Esophagus (tissue), 2 donors: ENCODE results near the gene TCF7L2. TPM values are rescaled to one million over a fixed set of nuclear protein-coding genes. Genes with fewer than 3 reads are reported as not detected.
A peak's percentile ranks its signal among the peaks of the same experiment; 100 is the strongest.

Experiments
- H3K27ac ChIP-seq, 2 donors: one replicate each; pipeline ENCODE4 v1.5.1; 2013; ENCODE audit warnings: low read depth in 2 of 2, mild to moderate bottlenecking in 2 of 2, inconsistent platforms in 1 of 2, low read length in 1 of 2, moderate library complexity in 1 of 2
- H3K27me3 ChIP-seq, 2 donors: one replicate each; pipeline ENCODE4 v1.6.1; 2013; ENCODE audit warnings: low read length in 2 of 2, control low read depth in 1 of 2, mild to moderate bottlenecking in 1 of 2; ENCODE audit not compliant: insufficient read depth in 2 of 2, control insufficient read depth in 1 of 2
- H3K36me3 ChIP-seq, 2 donors: one replicate each; pipeline ENCODE4 v1.6.1; 2013; ENCODE audit warnings: low read length in 1 of 2; ENCODE audit not compliant: control insufficient read depth in 2 of 2, insufficient read depth in 2 of 2
- H3K4me1 ChIP-seq, 2 donors: one replicate each; pipeline ENCODE4 v1.6.1; 2013; ENCODE audit warnings: low read length in 1 of 2; ENCODE audit not compliant: control insufficient read depth in 2 of 2, insufficient read depth in 2 of 2
- H3K4me3 ChIP-seq, 2 donors: one replicate each; pipeline ENCODE4 v1.5.1; 2013; ENCODE audit warnings: low read length in 2 of 2, mild to moderate bottlenecking in 2 of 2, low read depth in 1 of 2, moderate library complexity in 1 of 2
- H3K9me3 ChIP-seq, 2 donors: one replicate each; pipeline ENCODE4 v1.6.1; 2013; ENCODE audit warnings: mild to moderate bottlenecking in 2 of 2, low read depth in 1 of 2, low read length in 1 of 2, moderate library complexity in 1 of 2; ENCODE audit not compliant: control insufficient read depth in 2 of 2, insufficient read depth in 1 of 2
- WGBS, 2 donors: extraction: QIAGEN DNeasy Blood & Tissue Kit; methylation state at CpG; one replicate each; pipeline ENCODE4 v1.1.7; 2013; 5-methylcytosine and 5-hydroxymethylcytosine counted together
- polyA plus RNA-seq, 2 donors: library from polyadenylated mRNA; stranded (reverse); fragments of 200-250 nt; gene quantifications; one replicate each; pipeline ENCODE4 v1.2.3, GENCODE V29; 2013
- donor health status: healthy with polysubstance abuse.
- donor health status: Bipolar disorder and iron deficiency.

The TCF7L2 gene
- polyA plus RNA-seq, 2 donors, result 5.4 to 7.9 TPM

GRCh38 chr10:112953174-112954159 is 3.4 kb downstream of the TCF7L2 start:
- H3K27me3 ChIP-seq, result no peaks in the 10 kb centered on the region
- peak overlapping the region; percentile 6 to 95 for H3K27ac ChIP-seq
- no peaks in the 10 kb centered on the region for H3K9me3 ChIP-seq
- no peaks in the 10 kb centered on the region for H3K4me1 ChIP-seq
- peak overlapping the region; percentile 75 to 91 for H3K4me3 ChIP-seq
- no peaks in the 10 kb centered on the region for H3K36me3 ChIP-seq
- WGBS, 2 donors, result 26 to 38% methylated on average over 26 of the region's 26 CpGs

- 34 to 42% methylated on average over 7 of the region's 7 CpGs for WGBS, 2 donors
- Histone ChIP-seq H3K4me3 (peak overlapping the region in 1 of 2 donors; percentile 19), H3K27ac (peak overlapping the region in 1 of 2 donors; percentile 6), H3K36me3 (no peaks in the 10 kb centered on the region), H3K27me3 (no peaks in the 10 kb centered on the region), H3K9me3 (no peaks in the 10 kb centered on the region), H3K4me1 (no peaks in the 10 kb centered on the region)
Measured at GRCh38 chr10:112954974-112955581, 5.0 kb downstream of the TCF7L2 start.

DNA sequence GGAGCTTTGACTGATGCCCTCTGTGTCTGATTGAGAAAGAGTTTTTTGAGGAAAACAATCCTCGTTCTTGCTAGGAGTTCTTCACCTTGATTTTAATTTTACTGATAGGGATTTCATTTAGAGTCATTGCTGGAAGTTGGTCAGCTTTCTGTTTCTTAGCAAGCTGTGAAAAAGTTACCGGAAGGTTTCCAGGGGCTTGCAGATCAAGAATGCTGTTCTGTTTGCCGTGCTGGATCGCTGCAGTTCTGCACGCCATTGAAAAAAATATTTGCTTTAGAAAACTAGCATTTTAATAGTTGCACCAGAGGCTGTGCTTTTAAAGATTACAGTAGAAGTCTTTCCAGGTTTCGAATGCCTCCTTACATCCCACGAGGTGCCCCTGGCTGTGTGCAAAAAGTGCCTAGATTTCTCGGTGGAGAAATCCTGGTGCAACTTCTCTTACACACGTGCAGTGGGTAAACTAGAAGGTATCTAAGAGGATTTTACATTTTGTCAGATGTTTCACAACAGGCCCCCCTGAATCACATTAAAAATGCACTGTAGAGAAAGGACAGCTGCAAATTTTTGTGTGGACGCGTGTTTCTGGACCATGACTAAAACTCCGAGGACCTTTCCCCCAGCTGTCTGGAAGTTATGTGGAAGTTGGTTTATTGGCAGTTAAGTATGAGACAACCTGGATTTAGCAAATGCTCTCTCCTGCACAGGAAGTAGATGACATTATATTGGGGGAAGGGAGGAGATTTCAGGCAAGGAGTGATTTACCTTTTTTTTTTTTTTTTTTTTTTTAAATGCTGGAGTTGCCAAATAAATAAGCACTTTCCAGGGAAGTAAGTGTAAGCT is 5.8 kb downstream of the TCF7L2 start:
- no peaks in the 10 kb centered on the region for H3K27me3 ChIP-seq
- no peaks in the 10 kb centered on the region for H3K9me3 ChIP-seq
- H3K36me3 ChIP-seq, result no peaks in the 10 kb centered on the region
- peak overlapping the region in 1 of 2 donors; percentile 19 for H3K4me3 ChIP-seq
- peak overlapping the region in 1 of 2 donors; percentile 1 for H3K27ac ChIP-seq
- no peaks in the 10 kb centered on the region for H3K4me1 ChIP-seq
- 14 to 16% methylated on average over 12 of the region's 12 CpGs for WGBS, 2 donors

- Histone ChIP-seq H3K27ac (no peak overlapping the region), H3K4me3 (no peak overlapping the region), H3K9me3 (no peaks in the 10 kb centered on the region), H3K27me3 (no peaks in the 10 kb centered on the region), H3K36me3 (no peaks in the 10 kb centered on the region), H3K4me1 (no peaks in the 10 kb centered on the region)
- WGBS, 2 donors, result 67 to 75% methylated on average over 10 of the region's 10 CpGs
Measured at GRCh38 chr10:112956631-112957350, 6.7 kb downstream of the TCF7L2 start.

- H3K36me3 ChIP-seq, result no peaks in the 10 kb centered on the region
- H3K4me3 ChIP-seq, result no peak overlapping the region
- H3K9me3 ChIP-seq, result no peaks in the 10 kb centered on the region
- no peaks in the 10 kb centered on the region for H3K4me1 ChIP-seq
- WGBS, 2 donors, result 85 to 88% methylated on average over 4 of the region's 4 CpGs
- H3K27ac ChIP-seq, result no peak overlapping the region
- no peaks in the 10 kb centered on the region for H3K27me3 ChIP-seq
Measured at GRCh38 chr10:112957640-112958092, 7.6 kb downstream of the TCF7L2 start.

DNA sequence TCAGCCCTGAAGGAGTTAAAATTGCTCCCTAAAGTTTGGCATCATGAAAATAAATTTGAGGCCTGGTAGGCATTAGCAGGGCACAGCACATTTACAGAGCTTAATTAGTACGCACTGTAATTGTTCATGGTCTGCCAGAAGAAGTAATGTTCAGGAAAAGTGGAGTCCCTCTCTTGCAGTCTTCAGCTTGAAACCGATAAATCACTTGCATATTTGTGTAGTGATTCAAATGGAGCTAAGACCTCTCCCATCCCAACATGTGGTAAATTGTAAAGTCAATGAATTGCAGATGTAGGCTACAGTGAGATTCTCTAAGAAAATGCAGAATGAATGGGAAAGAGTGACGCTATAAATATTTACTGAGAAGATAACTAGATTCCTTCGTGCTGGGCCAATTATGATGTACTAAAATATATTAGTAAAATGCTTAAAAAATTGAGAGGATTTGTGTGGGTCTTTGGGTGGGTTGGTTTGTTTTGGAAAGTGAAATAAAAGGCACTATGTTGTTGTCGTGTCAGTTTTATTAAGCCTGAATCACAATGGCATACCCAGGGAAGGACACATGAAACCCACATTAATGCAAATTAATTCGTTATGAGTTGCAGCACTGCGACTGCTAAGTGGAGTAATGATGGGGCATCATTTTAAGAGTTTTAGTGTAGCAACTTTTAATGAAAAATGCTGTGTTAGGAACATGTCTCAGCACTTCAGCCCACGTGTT is 8.4 kb downstream of the TCF7L2 start:
- H3K4me3 ChIP-seq, result no peak overlapping the region
- H3K27ac ChIP-seq, result no peak overlapping the region
- 73 to 74% methylated on average over 8 of the region's 8 CpGs for WGBS, 2 donors
- no peaks in the 10 kb centered on the region for H3K36me3 ChIP-seq
- no peaks in the 10 kb centered on the region for H3K27me3 ChIP-seq
- H3K9me3 ChIP-seq, result no peaks in the 10 kb centered on the region
- no peaks in the 10 kb centered on the region for H3K4me1 ChIP-seq

DNA sequence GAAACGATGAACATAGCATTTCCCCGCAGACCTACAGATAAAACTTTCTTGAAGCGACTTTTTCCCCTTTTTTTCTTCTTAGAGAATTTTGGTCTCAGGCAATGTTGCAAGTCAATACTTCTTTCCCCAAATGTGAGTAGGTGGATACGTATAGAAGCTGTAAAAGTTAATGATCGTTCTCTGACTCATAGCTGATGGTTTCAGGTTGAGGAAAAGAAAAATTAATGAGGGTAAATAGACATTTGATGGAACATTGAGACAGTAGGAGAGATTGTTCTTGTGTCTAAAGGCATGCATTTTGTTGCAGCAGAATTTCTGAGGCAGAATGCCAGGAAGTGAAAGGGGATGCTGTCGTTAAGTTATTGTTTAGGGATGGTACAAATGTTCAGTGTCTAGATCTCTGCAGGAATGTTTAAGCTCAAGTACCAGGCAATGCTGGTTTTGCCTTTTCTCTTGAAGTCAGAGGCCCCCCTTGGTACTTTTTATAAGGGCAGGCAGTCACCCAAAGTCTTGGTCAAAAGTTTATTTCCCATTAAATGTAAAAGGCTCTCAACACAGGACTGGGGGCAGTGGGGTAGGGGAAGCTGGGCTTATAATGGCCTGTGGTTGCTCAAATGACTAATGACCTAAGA is 9.3 kb downstream of the TCF7L2 start:
- 61 to 66% methylated on average over 6 of the region's 6 CpGs for WGBS, 2 donors
- Histone ChIP-seq H3K36me3 (no peaks in the 10 kb centered on the region), H3K4me1 (no peaks in the 10 kb centered on the region), H3K9me3 (no peaks in the 10 kb centered on the region), H3K27ac (no peak overlapping the region), H3K27me3 (no peaks in the 10 kb centered on the region), H3K4me3 (no peak overlapping the region)

DNA sequence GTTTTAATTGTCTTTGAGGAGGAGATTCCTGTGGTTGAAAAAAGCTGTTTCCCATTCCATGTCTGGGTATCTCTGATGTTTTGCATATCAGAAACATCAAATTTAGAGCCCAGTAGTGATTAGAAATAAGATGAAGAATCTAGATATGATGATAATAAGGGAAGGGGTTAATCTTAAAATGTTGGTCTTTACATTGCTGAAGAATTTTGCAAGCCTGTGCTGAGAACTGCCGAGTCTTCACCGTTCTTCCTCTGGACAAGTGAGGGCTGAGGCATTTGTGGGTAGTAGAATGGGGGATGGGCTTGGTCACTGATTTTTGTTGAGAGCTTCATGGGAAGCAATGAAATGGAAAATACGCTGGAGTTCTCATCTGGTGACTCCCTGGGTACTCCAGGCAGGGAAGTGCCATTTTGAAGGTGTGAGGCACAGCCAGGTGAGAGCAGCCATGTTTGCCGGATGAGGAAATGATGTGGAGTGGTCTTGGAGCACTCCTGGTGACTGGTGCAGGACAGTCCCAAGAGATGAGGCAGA is 10.2 kb downstream of the TCF7L2 start:
- Histone ChIP-seq H3K4me1 (no peaks in the 10 kb centered on the region), H3K4me3 (no peak overlapping the region), H3K27me3 (no peaks in the 10 kb centered on the region), H3K27ac (no peak overlapping the region), H3K36me3 (no peaks in the 10 kb centered on the region), H3K9me3 (no peaks in the 10 kb centered on the region)
- 86 to 88% methylated on average over 4 of the region's 4 CpGs for WGBS, 2 donors
